ENCODE measurements around the gene WDR36.
"Not testable (repeated sequence)": the region's sequence is repeated elsewhere in the genome, so short reads cannot be mapped to it uniquely, and the experiment has no call there.

WDR36 gene

DNA sequence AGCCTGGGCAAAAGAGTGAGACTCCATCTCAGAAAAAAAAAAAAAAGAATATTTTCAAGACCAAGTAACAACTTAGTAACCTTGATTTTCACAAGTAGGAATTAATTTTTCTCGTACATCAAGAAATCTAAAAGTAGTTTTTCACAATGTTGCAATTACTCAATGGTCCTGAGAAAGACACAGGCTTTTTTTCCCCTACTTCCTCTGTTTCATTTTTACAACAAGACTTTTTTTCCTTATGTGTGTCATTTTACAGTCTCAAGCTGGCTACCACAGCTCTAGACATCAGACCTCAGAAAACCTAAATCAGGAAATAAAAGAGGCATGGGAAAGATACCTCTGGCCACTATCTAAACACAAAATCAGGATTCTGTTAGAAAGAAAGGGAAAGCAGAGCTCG lies 45.9 kb downstream of the WDR36 start:
- no peak for DNase-seq (ENCODE audit: low read depth)

DNA sequence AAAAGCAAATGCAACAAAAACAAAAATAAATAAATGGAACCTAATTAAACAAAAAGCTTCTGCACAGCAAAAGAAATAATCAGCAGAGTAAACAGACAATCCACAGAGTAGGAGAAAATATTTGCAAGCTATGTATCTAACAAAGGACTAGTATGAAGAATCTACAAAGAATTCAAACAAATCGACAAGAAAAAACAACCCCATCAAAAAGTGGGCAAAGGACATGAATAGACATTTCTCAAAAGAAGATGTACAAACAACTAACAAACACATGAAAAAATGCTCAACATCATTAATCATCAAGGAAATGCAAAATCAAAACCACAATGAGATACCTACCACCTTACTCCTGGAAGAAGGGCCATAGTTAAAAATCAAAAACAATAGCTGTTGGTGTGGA lies 49.3 kb downstream of the WDR36 start:
- DNase-seq (ENCODE audit: low read depth): not testable (repeated sequence)

DNA sequence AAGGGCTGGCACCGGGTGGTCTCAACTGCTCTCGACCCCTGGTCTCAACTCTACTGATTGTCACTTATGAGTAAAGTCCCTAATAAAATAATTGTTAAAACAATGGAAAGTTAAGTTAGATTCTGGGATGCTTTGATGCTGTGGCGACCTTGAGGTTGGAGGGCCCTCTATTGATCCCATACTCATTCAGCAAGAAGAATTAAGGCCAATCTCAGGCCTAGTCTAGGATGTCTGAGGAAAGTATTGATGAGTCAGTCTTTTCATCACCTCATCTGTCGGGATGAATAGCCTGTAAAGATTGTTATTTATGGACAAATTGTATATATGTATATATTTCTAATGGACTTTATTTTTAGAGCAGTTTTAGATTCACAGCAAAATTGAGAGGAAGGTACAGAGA lies 50.8 kb downstream of the WDR36 start:
- DNase-seq (ENCODE audit: low read depth): no peak

DNA sequence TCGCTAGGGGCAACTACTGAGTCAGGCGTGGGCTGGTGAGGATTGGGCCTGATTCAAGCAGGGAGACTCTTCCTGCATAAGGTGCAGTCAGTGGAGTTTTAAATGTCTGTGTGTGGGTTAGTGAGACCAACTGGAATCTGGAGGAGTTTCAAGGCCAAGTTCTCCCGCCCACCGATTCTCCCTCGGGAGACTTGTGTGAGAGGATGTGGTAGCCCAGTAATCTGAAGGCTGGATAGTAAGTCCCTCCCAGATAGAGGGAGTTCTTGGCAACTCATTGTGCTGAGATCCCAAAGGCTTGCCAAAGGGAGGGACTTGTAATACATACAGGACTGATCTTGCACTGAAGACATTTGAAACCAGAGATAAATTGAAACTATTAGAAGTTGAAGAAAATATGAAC lies 51.8 kb downstream of the WDR36 start:
- no peak for DNase-seq (ENCODE audit: low read depth)

- no peak for DNase-seq (ENCODE audit: low read depth)
Observed at GRCh38 chr5:111144352-111144930, 52.3 kb downstream of the WDR36 start.

- no peak for DNase-seq (ENCODE audit: low read depth)
Observed at GRCh38 chr5:111146053-111146452, 53.9 kb downstream of the WDR36 start.

GRCh38 chr5:111147502-111147901 lies 55.4 kb downstream of the WDR36 start:
- no peak for DNase-seq (ENCODE audit: low read depth)

DNA sequence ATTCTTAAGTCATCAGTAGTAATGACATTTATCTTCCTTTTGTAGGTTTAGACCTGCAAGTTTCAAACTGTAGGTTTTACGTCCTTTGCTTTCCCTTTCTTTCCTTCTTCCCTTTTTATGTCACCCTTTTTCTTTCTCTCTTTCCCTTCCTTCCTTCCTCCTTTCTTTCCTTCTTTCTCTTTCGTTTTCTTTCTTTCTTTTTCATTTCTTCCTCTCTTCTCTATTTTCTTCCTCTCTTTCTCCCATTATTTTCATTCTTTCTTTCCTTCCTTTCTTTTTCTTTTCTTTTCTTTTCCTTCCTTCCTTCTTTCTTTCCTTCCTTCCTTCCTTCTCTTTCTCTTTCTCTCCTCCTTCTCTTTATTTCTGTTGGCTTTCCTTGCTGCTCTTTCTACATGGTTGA lies 59.9 kb downstream of the WDR36 start:
- no peak for DNase-seq (ENCODE audit: low read depth)

- DNase-seq (ENCODE audit: low read depth): no peak
Observed at GRCh38 chr5:111153483-111153882, 61.3 kb downstream of the WDR36 start.

- DNase-seq (ENCODE audit: low read depth): no peak
Observed at GRCh38 chr5:111153945-111154344, 61.8 kb downstream of the WDR36 start.

DNA sequence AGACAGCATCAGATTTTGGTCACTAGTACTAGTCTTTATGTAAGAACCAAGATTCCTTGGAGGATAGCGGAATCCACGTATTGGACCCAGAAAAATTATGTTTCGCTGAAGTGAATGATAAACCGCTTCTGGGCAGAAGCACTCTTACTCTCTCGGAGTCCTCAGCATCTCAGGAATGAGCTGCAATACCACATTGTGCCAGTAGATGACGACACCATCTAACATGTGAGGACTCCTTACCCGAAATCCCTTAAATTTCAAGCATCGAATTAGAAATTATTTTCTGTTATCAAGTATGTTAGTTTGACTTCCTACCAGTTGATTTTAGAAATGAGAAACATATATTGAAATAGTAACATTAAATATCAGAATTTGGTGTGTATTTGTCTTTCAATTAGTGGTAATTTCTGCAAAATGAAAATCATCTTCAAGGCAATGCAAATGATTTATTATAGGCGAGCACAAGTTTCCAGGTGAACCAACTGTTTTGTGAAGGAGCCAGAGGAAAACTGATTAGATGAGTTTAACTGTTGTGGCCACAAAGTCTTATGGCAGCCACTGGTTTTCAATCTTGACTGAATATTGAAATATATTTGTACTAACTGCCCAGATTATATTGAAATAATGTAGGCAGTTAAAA lies 66.1 kb downstream of the WDR36 start:
- peak; percentile 53 for DNase-seq (ENCODE audit: low read depth)

DNA sequence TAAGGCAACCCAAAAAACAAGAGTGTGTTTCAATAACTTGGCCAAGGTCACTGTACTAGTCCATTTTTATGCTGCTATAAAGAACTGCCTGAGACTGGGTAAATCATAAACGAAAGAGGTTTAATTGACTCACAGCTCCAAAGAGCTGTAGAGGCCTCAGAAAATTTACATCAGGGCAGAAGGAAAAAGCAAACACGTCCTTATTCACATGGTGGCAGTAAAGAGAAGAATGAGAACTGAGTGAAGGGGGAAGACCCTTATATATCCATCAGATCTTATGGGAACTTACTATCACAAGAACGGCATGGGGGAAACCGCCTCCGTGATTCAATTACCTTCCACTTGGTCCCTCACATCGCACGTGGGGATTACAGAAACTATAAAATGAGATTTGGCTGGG lies 67.7 kb downstream of the WDR36 start:
- DNase-seq (ENCODE audit: low read depth): no peak

DNA sequence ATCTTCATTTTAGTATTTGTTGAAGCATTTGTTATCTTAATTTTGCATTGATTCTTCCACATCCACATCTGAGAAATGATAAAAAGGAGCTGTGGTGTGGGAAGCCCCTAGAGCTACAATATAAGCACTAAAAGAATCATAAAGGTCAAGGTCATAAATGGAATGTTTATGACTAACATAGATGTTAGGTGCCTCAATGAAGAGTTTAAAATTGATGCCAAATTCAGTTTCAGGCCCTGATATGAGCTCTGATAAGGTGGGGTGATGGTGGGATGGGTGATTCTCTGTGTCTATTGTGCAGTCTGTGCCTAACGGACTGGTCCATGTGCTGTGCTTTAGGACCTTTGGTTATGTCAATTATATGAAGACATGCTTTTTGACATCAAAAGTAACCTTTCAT lies 70.9 kb downstream of the WDR36 start:
- DNase-seq (ENCODE audit: low read depth): no peak

- DNase-seq (ENCODE audit: low read depth): no peak
Observed at GRCh38 chr5:111165058-111165457, 72.9 kb downstream of the WDR36 start.

DNA sequence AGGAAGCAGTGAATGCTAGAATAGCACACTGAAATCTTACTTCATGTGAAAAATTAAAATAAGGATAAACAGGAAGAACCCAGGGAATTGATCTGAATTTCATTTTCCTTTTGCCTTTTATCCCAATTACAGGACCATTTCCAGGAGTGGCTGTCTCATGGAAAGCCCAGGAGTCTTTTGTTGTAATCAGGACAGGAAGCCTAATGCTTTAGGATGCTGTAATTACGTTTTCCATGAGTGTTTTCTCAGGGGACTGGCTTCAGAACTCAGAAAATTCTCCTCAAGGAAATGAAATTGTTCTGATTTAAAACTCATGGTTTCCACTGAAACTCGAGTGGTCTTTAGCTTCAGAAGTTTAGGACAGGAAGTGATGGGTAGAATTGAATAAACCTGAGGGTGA lies 75.4 kb downstream of the WDR36 start:
- DNase-seq (ENCODE audit: low read depth): no peak

DNA sequence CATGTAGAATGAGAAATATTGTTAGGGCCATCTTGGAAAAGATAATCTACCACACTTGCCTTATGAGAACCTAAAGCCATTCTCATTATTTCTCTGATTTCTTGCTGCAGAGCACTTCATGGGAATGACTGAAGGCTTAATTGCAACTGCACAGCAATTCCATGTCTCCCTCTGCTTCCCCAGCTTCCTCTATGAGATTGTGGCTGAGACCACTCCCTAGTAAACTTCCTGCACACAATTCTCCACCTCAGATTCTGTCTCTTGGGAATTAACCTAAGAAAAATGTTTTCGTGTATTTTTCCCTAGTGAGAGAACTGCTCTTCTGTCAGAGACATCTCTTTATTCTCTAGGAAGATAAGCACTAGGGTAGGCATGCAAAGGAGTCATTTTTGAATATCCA lies 76.5 kb downstream of the WDR36 start:
- DNase-seq (ENCODE audit: low read depth): no peak

DNA sequence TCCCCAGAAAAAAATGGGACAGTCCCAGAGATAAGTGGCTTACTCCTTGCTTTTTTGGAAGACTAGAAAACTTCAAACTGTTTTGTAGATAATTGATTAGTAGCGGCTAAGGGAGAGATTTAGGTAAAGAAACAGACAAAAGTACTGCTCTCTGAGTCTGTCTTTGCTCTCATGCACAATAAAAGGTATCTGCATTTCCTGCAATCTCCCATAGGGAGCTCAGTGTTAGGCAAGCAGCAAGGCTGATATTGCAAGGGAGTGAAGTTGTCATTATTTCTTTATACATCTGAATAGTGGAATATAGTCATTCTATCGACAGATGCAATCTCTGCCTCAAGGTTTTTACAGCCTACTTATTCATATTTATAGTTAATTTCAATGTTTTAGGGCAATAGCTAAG lies 77.1 kb downstream of the WDR36 start:
- DNase-seq (ENCODE audit: low read depth): no peak

- no peak for DNase-seq (ENCODE audit: low read depth)
Observed at GRCh38 chr5:111170279-111170678, 78.1 kb downstream of the WDR36 start.

GRCh38 chr5:111172504-111172903 lies 80.4 kb downstream of the WDR36 start:
- DNase-seq (ENCODE audit: low read depth): no peak

DNA sequence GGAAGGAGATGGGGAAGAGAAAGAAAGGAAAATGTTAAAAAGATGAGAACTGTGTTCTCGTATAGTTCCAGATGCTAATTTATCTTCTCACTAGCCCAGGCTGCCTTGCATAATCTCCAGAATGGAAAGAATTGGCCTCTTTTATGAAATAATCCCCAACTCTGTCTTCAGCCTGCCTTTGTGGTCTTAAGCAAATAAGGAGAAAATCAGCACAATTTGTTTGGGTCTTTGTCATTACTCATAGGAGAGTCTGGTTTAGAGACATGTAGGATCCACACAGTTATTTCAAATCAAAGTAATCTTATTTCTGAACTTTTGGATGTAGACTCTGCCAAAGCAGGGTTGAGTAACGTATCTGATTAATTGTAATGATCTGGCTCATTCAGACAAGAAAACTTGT lies 81.3 kb downstream of the WDR36 start:
- no peak for DNase-seq (ENCODE audit: low read depth)

Data from activated T-helper 1 cell treated with Interleukin-2 at 50 U/mL for 16 hours (primary cell).